ENCODE data around the gene ATG2A.

The ATG2A gene

DNA sequence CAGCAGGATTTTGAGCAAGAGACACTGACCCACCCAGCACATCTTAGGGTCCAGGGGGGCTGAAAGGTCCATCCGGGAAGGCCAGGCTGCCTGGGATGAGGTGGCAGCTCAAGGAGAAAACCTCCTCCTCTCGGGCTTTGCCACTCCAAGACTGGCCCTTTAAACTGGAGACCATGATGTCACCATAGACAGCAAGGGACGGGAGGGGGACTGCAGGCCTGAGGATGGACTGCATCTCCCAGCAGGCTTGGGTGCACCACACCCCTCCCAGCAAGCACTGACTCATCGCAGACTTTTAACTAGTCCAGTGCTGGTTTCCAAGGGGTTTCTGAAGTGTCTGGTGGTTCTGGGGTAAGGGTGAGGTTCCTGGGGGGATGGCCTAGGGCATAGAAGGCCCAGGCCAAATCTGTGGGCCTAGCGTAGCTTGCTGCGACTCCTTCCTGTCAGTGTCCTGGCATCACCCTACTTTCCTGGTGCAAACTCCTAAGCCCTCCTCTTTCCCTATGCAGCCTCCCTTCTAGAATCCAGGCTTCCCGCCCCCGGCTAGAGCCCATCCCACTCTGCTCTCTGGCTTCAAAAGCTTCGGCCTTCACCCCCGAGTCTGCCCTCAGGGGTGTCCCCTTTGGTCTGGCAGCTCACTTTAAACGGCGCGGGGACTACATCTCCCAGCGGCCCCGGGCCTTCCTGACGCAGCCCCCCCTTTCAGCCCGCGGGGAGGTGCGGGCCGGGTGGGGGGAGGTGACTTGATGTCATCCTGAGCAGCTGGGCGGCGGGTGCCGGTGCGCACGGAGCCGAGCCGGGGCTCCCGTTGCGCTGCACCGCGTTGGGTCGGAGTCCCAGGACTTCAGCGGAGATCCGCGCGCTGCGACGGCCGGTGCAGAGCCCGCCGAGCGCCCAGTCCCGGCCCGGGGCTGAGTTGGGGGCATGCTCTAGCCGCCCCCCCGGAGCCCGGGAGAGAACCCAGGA is 7.2 kb upstream of the ATG2A start, which contains the start of gene PPP2R5B:
Gene PPP2R5B (plus strand): TSS at position 746 of the 966 bp plus-strand sequence. CDS start 1,046 bp downstream, outside the sequence.
- peak; percentile 95 for DNase-seq

DNA sequence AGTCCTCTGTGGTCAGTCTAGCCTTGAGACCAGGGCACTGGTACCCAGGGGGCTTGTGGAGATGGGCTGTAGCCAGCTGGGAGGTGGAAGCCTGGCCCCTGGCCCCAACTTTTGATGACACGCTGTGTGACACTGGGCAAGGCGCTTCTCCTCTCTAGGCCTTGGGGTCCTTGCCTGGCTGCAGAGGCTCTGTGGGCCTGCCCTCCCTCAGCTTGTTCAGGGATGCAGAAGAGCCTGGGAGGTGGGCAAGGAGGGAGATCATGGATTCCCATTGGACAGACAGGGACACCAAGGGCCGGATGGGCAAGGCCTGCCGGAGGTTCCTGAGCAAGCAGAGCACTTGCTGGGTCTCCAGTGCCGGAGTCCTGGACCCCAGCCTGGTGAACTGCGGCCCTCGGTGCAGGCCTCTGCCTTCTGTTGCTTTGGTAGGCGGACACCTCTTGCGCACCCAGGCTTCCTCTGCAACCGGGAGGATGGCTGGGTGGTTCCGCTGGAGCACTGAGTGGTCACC is 6.2 kb upstream of the ATG2A start:
- no peak for DNase-seq

- DNase-seq: no peak
Measured at GRCh38 chr11:64921384-64921783, 4.4 kb upstream of the ATG2A start.

DNA sequence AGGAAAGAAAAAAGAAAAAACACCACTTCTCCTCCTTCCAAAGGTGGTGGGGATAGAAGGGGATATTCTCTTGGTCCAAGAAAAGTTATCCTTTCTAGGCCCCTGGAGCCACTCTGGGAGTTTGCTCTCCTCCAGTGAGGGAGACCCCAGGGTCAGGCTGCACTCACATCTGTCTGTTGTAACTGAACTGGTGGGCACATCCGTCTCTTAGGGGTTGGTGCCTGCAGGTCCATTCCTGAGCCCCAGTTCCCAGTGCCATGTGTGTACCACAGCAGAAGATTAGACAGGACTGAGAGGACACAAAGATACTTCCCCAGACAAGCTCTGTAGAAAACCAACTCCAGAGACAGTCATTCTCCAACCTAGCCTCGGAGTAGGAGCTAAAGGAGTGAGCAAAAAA is 3.1 kb upstream of the ATG2A start:
- no peak for DNase-seq

DNA sequence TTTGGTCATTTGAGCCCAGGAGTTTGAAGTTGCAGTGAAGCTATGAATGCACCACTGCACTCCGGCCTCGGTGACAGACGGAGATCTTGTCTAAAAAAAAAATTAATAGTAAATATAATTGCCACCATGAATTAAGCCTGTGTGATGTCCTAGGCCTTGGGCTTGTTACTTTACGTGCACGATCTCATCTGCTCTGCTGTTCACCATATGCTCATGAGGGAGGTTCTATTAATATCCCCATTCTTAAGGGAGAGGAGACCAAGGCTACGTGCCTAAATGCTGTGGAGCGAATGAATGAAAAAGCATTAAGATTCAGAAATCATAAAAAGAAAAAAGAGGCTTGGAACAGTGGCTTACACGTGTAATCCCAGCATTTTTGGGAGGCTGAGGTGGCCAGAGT is 2.6 kb upstream of the ATG2A start:
- DNase-seq: no peak

DNA sequence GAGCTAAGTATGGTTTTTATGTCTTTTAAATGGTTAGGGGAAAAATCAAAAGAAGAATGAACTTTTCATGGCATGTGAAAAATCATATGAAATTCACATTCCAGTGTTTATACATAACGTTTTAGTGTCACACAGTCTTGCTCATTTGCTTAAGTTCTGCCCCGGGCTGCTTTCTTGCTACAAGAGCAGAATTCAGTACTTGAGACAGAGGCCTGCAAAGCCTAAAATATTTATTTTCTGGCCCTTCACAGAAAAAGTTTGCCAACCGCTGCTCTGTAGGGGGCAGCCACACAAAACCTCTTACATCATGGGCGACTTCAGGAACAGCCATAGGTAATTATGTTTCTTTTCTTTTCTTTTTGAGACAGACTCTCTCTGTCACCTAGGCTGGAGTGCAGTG is 1.0 kb upstream of the ATG2A start:
- DNase-seq: no peak

DNA sequence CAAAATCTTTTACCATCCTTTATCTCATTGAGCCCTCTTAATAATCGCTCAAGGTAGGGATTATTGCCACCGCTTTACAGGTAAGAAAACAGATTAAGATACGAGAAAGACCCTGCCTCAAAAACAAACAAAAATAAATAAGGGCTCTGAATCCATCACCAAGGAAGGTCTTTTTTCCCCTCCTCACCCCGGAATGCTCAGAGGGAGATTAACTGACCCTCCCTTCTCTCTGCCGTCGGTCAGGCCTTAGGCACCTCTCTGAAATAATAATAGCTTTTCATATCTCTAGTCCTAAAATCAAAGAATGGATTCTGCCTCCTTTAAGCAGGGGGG is 620 bp upstream of the ATG2A start:
- DNase-seq: no peak

DNA sequence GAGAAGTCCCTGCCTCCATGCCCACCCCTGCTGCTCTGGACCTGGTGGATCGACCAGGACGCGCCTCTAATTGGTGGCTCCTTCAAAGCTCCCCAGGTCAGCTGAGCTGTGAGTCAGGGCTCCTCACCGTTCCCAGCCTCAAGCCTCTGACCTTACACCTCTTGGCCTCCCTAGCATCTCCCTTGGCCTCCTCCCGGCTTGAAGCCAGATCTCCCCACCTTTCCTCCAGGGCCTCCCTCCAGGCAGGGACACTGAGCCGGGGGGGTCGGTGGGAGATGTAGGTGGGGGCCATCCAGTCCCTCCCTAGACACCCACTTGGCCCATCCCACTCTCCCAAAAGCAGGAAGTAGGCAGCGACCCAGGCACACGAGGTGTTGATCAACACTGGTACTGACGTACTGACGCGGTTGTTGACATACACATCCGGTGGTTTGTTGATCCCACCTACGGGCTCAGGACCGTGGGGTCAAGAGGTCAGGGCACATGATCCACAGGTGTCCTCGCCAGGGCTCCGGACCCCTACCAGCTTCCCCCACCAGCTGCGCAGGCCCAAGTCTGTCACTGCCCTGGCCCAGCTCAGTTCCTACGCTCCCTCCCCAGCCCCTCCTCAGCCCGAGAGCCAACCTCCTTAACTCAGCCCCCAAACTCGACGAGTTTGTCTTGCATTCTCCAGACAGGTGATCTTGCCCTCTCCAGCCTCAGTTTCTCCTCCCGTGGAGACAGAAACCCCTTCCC is 802 bp downstream of the ATG2A start:
- DNase-seq: peak; percentile 67

- DNase-seq: no peak
Measured at GRCh38 chr11:64915376-64915887, 1.6 kb downstream of the ATG2A start.

- no peak for DNase-seq
Measured at GRCh38 chr11:64914123-64914522, 2.9 kb downstream of the ATG2A start.

DNA sequence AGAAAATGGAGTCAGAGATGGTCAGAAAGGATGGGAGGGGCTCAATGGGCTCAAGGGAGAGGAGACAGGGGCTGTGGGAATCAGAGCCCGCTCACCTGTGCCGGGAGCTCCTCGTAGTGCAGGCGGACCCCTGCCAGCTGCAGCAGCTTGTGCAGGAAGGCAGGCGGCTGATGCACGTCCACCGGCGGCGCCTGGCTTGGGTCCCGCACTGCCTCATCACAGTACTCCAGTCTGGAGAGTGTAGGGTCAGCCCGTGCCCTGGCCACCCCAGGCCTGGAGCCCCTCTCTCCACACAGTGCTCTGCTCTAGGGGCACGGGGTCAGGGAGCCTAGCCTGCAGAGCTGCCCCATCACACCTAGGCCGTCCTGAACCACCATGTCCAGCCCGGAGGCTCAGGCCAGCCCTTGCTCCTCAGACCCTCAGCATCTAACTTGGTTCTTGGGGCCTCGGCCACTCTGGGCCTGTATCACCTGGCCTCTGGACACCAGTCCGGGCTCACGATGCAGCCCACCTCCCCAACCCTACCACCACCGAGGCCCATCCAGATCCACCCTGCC is 3.8 kb downstream of the ATG2A start:
- no peak for DNase-seq

DNA sequence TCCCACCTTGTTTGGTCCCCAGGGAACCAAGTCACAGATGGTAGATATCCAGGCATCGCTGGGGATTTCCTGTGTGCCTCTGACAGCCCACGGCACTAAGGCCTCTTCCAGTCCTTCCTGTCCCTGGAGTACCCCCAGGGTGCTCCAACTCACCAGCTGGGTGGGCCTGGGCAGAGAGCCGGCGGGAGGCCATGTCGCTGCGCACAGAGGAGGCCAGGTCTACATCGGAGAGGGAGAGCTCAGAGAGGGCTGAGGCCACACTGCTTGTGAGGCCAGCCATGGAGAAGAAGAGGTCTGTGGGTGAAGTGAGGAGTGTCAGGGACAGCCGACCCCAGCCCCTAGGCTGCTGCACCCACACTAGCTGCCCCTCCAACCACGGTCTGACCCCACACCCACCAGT is 5.3 kb downstream of the ATG2A start:
- no peak for DNase-seq

DNA sequence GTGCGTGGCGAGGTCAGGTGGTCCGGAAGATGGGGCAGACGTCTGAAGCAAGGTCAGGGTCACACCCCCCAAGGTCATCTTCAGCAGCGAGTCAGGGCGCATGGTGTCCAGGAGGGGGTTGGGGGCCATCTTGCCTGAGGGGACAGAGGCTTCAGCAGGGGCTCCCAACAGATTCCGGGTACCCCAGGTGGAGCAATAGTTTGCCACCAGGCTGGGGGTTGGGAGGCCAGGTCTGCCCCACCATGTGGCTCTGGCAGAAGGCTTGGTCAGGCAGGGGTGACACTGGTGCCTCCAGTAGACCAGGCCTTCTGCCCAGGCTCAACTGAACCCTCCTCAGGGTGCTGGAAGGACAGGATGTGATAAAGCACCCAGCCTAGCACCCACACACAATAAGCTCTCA is 5.9 kb downstream of the ATG2A start:
- DNase-seq: no peak

- DNase-seq: no peak
Measured at GRCh38 chr11:64910451-64911093, 6.4 kb downstream of the ATG2A start.

DNA sequence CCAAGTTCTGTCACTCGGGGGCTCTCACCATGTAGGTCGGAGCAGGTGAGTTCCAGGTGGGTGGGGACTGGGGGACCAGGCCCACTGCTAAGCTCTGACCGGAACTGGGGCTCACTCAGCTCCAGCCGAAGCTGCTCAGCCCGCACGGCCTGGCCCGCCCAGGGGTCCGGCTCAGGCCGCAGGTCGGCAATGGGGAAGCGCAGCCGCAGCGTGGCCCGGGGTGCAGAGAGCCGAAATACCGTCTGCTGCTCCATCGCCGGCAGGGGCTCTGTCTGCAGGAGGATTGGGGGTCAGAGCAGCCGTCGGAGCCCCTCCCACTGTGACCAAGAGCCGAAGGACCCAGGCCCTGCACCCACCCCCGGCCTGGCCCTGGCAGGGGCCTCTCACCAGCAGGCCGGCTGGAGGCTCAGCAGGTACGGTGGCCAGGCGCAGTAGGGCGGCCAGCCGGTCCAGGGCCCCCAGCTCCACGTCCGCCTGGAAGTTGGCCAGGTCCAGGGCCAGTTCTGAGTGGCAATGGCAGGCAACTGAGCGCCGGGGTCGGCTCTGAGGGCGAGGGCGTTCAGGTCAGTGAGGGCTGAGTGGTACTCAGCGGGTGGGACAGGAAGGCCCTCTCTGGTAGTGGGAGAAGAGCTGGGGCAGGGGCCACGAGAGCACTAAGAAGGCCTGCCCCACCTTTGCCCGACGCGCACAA is 7.2 kb downstream of the ATG2A start:
- DNase-seq: no peak

DNA sequence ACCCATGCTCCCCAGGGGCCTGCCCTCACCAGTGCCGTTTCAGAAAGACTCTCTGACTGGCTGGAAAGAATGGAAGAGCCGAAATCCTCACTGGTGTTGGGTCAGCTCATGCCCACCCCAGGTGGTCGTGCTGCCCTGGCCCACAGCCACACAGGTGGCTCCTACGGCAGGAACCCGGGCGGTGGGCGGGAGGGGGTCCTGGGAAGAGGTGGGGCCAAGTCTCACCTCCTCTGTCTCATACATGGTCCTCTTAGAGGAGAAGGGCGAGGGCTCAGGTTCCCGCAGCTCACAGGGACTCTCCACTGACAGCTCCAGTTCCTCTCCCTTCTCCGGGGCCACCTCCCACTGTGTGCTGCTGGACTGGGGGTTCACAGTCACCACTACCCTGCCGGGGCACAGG is 8.2 kb downstream of the ATG2A start:
- no peak for DNase-seq

GRCh38 chr11:64906314-64906635 is 10.7 kb downstream of the ATG2A start:
- DNase-seq: no peak

- no peak for DNase-seq
Measured at GRCh38 chr11:64905516-64906313, 11.3 kb downstream of the ATG2A start.

- no peak for DNase-seq
Measured at GRCh38 chr11:64903291-64903833, 13.6 kb downstream of the ATG2A start.

GRCh38 chr11:64902102-64902900 is 14.7 kb downstream of the ATG2A start:
- no peak for DNase-seq
